Raji (cell line): ENCODE results near the gene MPG.

Experiments used
- POLR2A ChIP-seq: IDR thresholded peaks from 2 replicates; pipeline ENCODE4 v1.6.1; 2011; ENCODE audit warnings: low read depth, low read length, control low read depth; ENCODE audit not compliant: insufficient read depth

Gene MPG, protein sequence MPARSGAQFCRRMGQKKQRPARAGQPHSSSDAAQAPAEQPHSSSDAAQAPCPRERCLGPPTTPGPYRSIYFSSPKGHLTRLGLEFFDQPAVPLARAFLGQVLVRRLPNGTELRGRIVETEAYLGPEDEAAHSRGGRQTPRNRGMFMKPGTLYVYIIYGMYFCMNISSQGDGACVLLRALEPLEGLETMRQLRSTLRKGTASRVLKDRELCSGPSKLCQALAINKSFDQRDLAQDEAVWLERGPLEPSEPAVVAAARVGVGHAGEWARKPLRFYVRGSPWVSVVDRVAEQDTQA

DNA sequence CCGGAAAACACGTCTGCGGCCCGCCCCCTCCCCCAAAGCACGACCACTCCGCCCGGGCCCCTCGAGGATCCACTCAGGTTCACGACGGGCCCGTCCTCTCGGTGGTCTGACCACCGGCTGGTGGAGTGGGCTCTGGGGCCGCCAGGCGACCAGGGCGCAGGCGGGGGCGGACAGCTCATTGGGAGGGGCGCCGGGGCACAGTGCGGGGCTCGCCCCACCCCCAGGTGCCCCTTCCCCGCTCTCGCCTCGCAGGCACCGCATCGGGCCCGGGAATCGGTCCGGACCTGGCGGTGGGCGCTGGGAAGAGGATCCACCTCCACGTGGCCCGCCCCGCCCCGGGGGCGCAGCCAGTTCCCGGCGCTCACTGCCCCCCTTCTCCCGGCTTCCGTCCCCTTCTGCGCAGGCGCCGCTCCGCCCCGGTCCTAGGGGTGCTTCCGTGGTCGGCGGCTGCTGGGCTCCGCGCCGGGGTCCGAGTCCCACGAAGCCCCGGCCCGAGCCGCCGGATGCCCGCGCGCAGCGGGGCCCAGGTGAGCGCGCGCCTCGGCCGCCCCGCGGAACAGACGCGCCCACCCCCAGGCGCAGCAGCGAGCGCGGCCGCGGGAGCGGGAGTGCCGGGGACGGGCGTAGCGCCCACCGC lies at the start of gene MPG:
MPG (plus strand) TSS at position 419 of the 637 bp plus-strand sequence; CDS start at position 504, 85 bp downstream.
- peak; percentile 83 for TF ChIP-seq POLR2A

DNA sequence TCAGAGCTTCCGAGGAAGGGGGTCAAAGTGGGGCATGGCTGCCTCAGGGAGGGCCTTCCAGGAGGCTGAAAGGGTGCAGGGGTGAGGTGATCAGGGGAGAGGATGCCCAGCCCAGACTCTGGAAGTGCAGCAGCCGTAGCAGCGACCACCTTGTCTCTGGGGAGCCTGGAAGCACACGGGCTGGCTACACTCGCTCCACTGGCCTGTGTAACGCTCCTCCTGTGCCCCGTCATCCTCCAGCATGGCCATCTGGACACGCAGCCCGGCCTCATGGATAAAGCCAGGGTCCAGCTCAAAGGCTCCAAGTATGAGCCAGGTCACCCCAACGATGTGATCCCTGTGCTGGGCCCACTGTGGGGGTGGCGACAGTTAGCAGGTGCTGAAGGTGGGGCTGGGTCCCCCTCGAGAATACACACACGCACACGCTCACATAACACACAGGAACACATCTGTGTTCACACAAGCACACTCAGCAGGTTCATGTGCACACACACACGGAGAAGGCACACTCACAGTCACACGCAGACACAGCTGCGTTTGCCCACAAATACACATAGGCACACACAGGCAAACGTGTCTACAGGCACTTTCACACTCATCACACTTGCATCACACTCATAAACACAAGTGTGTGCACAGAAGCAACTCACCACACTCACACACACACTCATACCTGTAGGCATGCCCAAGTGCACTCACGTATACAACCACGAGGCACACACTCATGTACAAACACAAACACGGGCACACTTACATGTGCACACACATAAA lies 44.0 kb upstream of the MPG start:
- TF ChIP-seq POLR2A, result no peak

DNA sequence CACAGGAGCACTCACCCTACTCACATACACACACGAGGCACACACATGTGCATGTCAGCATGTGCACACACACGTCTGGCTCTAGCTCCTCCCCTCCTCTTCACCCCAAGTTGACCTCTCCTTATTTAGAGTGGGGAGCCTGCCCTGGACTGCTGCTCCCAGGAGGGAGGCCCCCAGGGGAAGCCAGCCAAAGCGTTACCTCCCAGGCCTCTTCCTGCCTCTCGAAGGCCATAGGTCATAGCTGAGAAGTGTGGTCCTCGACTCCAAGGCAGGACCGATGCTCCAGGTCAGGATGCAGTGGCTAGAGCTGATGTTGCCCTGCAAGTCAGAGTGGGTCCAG lies 43.4 kb upstream of the MPG start:
- no peak for TF ChIP-seq POLR2A

DNA sequence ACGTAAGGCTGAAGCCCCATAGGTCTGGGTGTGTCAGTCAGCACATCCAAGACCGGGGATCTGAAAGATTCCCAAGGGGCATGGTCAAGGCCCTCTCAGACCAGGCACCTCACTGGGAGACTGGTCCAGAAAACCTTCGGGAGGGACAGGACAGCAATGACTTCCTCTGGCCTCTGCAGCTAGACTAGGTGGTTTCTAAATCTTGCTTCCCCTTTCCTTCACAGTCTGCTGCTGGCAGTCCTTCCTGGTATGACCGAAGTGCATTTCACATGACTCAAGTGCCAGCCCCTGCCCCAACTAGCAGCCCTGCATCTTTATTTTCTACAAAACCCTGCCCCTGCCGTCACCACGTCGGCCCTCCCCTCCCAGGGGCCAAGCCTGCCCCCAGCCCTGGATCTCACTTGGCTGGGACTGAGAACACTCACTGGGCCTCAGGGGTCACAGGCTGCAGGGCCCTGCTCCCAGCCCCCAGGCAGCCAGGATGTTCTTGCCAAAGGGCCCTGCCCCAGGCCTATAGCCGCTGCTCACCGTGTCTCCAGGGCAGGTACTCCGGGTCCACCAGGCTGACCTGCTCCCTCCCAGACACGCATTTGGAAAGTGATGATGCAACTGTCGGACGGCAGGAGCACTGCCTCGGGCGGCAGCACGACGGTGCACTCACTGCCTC lies 42.9 kb upstream of the MPG start:
- no peak for TF ChIP-seq POLR2A

DNA sequence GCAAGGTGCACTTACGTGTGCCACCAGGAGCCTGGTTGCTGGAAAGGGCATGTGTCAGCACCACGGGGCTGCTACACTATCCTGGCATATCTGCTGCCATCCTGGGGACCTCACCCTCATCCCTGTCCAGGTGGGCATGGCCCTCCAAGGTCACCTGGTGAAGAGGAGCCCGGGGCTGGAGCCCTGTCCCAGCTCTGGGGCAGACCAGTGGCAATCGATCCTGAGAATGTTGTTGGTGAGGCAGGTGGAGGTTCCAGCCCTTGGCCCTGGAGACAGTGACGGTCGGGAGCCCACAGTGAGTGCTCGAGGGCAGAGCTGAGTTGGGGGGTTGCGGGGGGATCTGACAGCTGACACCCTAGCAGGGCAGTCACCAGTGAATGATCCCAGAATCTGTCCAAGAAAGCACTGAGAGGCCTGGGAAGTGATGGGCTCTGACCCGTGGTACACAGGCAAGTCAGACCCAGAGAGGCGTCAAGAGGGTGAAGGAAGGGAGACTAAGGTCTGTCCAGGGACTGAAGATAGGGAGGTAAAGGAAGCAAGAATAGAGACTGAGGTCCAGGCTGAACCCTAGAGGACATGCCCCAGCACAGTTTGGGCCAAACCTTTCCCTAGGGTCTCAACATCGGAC lies 42.2 kb upstream of the MPG start:
- no peak for TF ChIP-seq POLR2A

DNA sequence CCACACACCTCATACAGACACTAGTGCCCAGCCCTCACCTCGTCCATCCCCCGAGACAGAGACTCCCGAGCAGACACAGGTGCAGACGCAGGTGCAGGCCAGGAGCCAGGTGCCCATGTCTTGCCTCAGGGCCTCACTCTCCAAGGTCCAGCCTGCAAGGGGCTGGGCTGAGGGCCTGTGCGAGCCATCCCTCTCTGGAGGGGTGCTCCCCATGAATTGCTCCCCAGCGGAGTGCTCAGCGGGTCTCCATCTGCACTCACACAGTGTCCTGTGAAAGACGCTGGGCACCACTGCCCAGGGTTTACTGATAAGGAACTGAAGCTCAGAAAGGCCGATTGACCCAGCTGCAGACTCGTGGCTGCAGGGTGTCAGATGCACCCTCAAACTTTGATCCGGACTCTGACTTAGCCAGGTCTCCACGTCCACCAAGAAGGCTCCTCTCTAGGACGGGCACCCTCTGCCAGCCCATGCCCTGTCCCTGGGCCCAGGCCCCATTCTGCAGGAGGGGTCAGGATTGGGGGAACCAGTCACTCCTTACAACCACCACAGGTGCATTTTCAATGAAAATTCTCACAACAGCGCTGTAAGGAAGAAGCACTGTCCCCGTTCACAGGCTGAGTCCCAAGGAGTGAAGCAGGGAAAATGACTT lies 41.6 kb upstream of the MPG start:
- no peak for TF ChIP-seq POLR2A

DNA sequence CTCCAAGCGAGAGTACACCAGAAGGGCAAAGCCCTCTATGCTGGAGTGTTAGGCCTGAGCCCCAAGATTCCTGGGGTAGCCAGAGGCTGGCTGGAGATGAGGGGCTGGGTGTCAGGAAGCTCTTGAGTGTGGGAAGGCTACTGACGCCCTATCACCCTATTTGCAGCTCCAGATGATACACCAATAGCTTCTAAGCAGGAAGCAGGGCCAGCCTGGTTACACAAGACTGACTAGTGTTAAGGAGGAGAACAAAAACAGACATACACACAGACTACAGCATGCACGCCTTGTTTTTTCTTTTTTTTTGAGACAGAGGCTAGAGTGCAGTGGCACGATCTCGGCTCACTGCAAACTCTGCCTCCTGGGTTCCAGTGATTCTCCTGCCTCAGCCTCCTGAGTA lies 40.5 kb upstream of the MPG start:
- no peak for TF ChIP-seq POLR2A

DNA sequence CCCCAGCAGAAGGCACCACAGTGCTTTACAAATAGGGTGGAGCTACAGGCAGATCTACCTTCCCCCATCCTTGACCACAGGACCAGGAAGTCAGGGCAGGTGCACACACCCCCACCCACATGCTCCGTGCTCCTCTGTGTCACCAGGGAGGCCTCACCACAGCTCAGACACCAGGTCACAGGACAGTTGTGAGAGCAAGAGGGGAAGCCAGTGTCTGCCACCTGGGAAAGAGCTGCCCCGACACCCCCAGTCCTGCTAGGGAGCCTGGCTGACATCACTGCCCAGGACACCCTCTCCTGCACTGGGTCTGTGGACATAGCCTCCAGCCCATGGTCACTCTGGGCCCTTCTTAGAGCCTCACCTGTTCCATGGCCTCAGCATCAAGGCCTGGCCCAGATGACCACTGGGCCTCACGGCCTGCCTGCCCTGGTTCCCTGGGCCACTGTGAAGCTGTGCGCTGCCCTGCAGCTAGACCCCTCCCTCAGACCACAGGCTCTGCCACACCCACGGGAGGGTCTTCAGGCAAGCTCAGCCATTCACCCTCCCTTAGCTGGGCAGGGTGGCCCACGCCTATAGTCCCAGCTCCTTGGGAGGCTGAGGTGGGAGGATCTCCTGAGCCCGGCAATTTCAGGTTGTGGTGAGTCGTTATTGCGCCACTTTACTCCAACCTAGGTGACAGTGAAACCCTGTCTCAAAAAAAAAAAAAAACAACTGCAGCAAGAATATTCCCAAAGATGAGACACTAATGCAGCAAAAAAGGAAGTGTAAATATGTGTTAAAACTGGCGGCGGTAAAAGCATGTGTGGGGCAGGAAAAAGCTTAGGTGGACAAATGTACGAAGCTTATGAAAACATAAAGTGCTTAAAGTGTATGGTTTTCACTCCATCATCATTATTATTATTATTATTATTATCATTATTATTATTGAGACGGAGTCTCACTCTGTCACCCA lies 38.8 kb upstream of the MPG start:
- peak; percentile 39; the same call in 1 of the 2 replicates for TF ChIP-seq POLR2A

DNA sequence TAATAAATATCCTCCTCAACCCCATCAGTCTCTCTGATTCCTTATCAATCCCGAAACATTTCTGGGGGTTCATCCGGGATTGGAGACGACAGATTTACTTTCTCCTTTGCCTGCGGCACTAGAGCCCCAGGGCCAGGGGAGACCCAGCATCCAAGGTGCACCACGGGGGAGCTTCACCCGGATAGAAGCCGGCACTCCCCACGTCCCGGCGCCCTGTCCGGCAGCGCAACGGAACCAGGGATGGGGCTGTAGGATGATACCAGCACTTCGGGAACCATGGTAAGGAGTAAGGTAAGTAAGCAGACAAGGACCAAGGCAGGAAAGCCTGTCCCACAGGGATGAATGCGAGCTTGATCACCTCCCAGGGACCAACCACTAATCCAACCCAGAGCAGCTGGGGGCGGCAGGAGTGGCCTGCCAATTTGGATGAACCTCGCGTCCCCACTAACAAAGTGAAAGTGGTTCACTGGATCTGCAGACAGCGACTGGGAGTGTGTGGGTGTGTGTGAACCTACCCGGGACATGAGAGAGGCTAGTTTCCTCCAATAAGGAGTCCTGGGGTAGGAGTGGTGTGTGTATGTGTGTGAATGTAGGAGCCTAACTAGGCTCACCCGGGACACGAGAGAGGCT lies 36.5 kb upstream of the MPG start:
- TF ChIP-seq POLR2A, result no peak

DNA sequence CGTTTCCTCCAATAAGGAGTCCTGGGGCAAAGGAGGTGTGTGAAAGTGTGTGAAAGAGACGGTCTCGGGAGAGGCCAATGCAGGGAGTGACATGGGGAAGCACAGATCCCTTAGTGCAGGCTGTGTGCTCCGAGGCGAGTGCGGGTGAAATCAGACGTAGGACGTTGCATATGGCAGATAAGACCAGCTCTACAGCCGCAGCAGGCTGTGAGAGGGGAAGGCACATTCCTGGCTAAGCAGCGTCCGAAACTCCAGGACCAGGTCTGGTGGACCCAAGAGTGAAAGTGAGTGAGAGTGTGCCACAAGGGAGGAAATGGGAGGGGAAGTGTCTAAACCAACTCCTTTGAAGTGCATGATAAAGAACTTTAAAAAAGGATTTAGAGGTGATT lies 36.0 kb upstream of the MPG start:
- TF ChIP-seq POLR2A, result no peak

DNA sequence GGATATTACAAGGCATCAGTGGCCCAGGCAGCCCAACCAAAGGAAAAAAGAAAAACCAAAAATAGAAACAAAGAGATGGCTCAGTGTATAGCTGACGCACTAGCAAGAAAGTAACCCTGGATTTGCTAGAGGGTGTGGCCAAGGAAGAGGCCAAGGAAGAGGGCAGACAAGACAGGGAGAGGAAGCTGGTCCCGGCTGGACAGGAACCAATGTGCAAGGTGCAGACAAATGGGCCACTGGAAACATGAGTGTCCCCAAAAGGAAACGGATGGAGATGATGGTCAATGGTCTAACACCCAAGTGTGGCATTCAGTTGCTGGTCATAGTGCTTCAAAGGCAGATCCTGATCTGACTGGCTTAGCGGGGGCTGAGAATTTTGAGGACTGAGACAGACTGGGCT lies 35.3 kb upstream of the MPG start:
- no peak for TF ChIP-seq POLR2A

DNA sequence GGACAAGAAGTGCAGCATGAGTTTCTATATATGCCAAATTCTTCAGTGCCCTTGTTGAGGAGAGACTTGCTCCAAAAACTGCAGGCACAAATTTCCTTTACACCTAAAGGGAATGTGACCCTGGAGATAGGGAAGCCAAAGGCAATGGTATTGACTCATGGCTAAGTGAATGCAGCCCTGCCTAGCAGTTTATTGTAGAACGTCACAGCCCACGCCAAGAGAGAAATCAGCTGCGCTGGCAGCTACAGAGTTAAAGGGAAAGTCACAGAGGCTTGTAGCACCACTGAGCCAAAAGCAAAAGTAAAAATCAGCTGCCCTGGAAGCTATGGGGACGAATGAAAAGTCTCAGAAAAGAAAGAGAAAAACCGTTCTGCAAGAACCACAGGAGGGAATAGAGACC lies 34.7 kb upstream of the MPG start:
- no peak for TF ChIP-seq POLR2A

DNA sequence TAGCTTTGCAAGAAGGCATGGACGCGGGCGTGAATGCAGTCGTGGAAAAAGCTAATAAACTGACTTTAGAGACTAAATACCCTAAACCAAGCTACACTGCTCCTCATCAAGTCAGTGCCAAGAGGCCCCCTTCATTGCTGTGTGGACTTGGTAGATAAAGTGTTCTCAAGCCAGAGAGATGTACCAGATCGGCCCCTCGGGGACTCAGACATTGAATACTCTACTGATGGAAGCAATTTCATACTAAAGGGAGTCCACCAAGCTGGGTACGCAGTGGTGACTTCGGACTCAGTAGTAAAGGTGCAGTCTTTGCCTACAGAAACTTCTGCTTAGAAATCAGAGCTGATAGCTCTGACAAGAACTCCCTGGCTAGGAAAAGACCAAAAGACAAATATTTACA lies 33.4 kb upstream of the MPG start:
- no peak for TF ChIP-seq POLR2A
